ENCODE measurements around the gene HBG1. TPM values are rescaled to one million over a fixed set of nuclear protein-coding genes. Genes with fewer than 3 reads are reported as not detected.

HBG1 gene
- polyA plus RNA-seq, 3 donors, result not detected

DNA sequence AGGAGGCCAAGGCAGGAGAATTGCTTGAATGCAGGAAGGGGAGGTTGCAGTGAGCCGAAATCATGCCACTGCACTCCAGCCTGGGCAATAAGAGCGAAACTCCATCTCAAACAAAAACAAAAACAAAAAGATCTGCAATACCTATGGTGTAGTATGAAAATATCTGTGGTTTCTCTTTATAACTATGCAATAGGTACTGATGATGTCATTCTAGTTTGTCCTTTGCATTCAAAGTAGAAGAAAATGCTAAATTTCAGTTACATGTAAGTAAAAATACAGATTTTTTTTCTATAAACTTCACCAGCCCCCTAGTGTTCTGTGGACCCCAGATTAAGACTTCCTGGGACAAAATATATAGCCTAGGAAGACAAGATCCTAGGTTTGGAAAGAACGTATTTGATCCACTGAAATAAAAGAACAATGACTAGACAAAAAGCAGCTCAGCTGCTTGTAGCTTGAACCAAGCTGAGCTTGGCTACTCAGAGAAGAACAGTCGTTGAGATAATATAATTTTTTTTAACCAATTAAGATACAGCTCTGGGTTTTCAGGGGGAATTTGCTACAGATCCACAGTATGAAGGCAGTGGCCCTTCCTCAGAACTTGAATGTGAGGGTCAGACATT is 22.8 kb upstream of the HBG1 start:
- no peak overlapping the region for H3K27ac ChIP-seq (ENCODE audit: low read depth in 1 of 2, low read length in 2 of 2)
- Mint-ChIP-seq H3K27ac (no peak overlapping the region), H3K36me3 (no peaks in the 10 kb centered on the region), H3K4me3 (no peak overlapping the region), H3K27me3 (ENCODE audit: low read depth in 3 of 3) (no peaks in the 10 kb centered on the region), H3K4me1 (no peaks in the 10 kb centered on the region), H3K9me3 (peaks cover 0 to 2% (median 0%) of the 10 kb centered on the region in 7 donors)
- no peaks in the 10 kb centered on the region for H3K36me3 ChIP-seq (replicated peaks in 1 of 2; ENCODE audit: control insufficient read depth in 1 of 2, insufficient read depth in 2 of 2, low read length in 2 of 2)
- 100% methylated on average over 1 of the region's 4 CpGs for WGBS (ENCODE audit: insufficient coverage)
- H3K9ac ChIP-seq (ENCODE audit: insufficient read depth, low read length, poor library complexity, severe bottlenecking), result no peak overlapping the region
- H3K9me3 ChIP-seq (replicated peaks in 1 of 2; ENCODE audit: control insufficient read depth in 1 of 2, insufficient read depth in 1 of 2, low read length in 2 of 2), result no peaks in the 10 kb centered on the region
- no peak overlapping the region for H2AFZ ChIP-seq (ENCODE audit: insufficient read depth, low read depth, low read length, poor library complexity, severe bottlenecking)
- H4K20me1 ChIP-seq (ENCODE audit: insufficient read depth, low read length), result no peaks in the 10 kb centered on the region
- H3K4me1 ChIP-seq (ENCODE audit: control insufficient read depth in 1 of 2, insufficient read depth in 2 of 2, low read length in 2 of 2), result no peaks in the 10 kb centered on the region
- no peak overlapping the region for H3K4me2 ChIP-seq (replicated peaks; ENCODE audit: extremely low read depth, low read length, poor library complexity, severe bottlenecking)
- no peaks in the 10 kb centered on the region for H3K79me2 ChIP-seq (ENCODE audit: insufficient read depth, low read length)
- H3K4me3 ChIP-seq (replicated peaks in 1 of 3; ENCODE audit: low read depth in 2 of 3, low read length in 3 of 3), result no peak overlapping the region
- intact Hi-C loops (cut with micrococcal nuclease), result no loop called here
- TF ChIP-seq, protein P1, sequence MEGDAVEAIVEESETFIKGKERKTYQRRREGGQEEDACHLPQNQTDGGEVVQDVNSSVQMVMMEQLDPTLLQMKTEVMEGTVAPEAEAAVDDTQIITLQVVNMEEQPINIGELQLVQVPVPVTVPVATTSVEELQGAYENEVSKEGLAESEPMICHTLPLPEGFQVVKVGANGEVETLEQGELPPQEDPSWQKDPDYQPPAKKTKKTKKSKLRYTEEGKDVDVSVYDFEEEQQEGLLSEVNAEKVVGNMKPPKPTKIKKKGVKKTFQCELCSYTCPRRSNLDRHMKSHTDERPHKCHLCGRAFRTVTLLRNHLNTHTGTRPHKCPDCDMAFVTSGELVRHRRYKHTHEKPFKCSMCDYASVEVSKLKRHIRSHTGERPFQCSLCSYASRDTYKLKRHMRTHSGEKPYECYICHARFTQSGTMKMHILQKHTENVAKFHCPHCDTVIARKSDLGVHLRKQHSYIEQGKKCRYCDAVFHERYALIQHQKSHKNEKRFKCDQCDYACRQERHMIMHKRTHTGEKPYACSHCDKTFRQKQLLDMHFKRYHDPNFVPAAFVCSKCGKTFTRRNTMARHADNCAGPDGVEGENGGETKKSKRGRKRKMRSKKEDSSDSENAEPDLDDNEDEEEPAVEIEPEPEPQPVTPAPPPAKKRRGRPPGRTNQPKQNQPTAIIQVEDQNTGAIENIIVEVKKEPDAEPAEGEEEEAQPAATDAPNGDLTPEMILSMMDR (IDR thresholded peaks at IDR 0.05), result no peak
- DNase-seq, result no peak
- no peaks in the 10 kb centered on the region for H3K27me3 ChIP-seq (ENCODE audit: control insufficient read depth in 2 of 2, insufficient read depth in 2 of 2, low read length in 2 of 2)

DNA sequence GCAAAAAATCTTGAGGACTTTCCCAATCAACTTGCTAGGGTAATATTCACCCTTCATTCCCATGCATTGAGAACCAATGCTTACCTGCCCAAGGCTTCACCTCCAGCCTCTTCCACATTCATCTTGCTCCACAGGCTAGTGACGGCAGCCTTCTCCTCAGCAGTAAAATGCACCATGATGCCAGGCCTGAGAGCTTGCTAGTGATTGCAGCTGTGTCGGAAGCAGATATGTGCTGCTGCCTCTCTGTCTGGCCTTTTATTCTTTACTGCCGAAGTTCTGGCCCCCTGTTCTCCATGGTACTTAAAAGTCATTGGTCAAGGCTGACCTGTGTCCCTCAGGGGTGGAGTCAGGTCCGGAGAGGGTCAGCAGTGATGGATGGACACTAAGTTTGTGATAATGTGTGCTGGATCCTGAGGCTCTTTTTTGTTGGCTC is 20.1 kb upstream of the HBG1 start, which contains the start of gene HBE1:
Gene HBE1 (minus strand): TSS at position 231 of the 433 bp plus-strand sequence. CDS start 55 bp downstream, at position 176.
- Histone ChIP-seq H3K9me3 (replicated peaks in 1 of 2; ENCODE audit: control insufficient read depth in 1 of 2, insufficient read depth in 1 of 2, low read length in 2 of 2) (no peaks in the 10 kb centered on the region), H2AFZ (ENCODE audit: insufficient read depth, low read depth, low read length, poor library complexity, severe bottlenecking) (no peak within 1 kb of the TSS), H3K79me2 (ENCODE audit: insufficient read depth, low read length) (no peaks in the 10 kb centered on the region), H3K4me2 (replicated peaks; ENCODE audit: extremely low read depth, low read length, poor library complexity, severe bottlenecking) (no peak within 1 kb of the TSS), H3K36me3 (replicated peaks in 1 of 2; ENCODE audit: control insufficient read depth in 1 of 2, insufficient read depth in 2 of 2, low read length in 2 of 2) (no peaks in the 10 kb centered on the region), H3K9ac (ENCODE audit: insufficient read depth, low read length, poor library complexity, severe bottlenecking) (no peak within 1 kb of the TSS), H3K4me3 (replicated peaks in 1 of 3; ENCODE audit: low read depth in 2 of 3, low read length in 3 of 3) (no peak within 1 kb of the TSS), H3K27ac (ENCODE audit: low read depth in 1 of 2, low read length in 2 of 2) (no peak within 1 kb of the TSS), H3K4me1 (ENCODE audit: control insufficient read depth in 1 of 2, insufficient read depth in 2 of 2, low read length in 2 of 2) (no peaks in the 10 kb centered on the region), H3K27me3 (ENCODE audit: control insufficient read depth in 2 of 2, insufficient read depth in 2 of 2, low read length in 2 of 2) (no peaks in the 10 kb centered on the region), H4K20me1 (ENCODE audit: insufficient read depth, low read length) (no peaks in the 10 kb centered on the region)
- WGBS (ENCODE audit: insufficient coverage), result 93% methylated on average over 3 of the region's 4 CpGs
- TF ChIP-seq, protein P1 (IDR thresholded peaks at IDR 0.05), result no peak
- H3K36me3 Mint-ChIP-seq, result no peaks in the 10 kb centered on the region
- H3K27me3 Mint-ChIP-seq (ENCODE audit: low read depth in 3 of 3), result no peaks in the 10 kb centered on the region
- H3K4me1 Mint-ChIP-seq, result no peaks in the 10 kb centered on the region
- peaks cover 0 to 2% (median 0%) of the 10 kb centered on the region in 7 donors for H3K9me3 Mint-ChIP-seq
- DNase-seq, result no peak
- intact Hi-C loops (cut with micrococcal nuclease), result no loop called here
- H3K27ac Mint-ChIP-seq, result no peak within 1 kb of the TSS
- no peak within 1 kb of the TSS for H3K4me3 Mint-ChIP-seq
